ENCODE data around the gene ST7. TPM values are rescaled to one million over a fixed set of nuclear protein-coding genes. Genes with fewer than 3 reads are reported as not detected.

ST7 gene
- total and polyA plus RNA-seq, 2 of the 8 experiments (the other 6 are each of a cell fraction or from before 2014, with no cell fraction given): 16.3 to 18.0 TPM

GRCh38 chr7:116957874-116958273, 4.6 kb downstream of the ST7 start:
- Histone ChIP-seq H4K8ac (ENCODE audit: extremely low read depth, insufficient read depth, low read length) (no peak overlapping the region), H3K18ac (ENCODE audit: extremely low read depth, low read length) (no peak overlapping the region), H2AFZ (ENCODE audit: low read length) (no peak overlapping the region), H2AK5ac (ENCODE audit: low read depth, low read length) (no peak overlapping the region), H3K79me2 (ENCODE audit: control insufficient read depth in 1 of 2, insufficient read depth in 2 of 2, low read length in 2 of 2) (peaks cover 0 to 63% of the 10 kb centered on the region in 2 experiments; a peak in 2 of 4 replicates), H3K79me1 (ENCODE audit: low read depth, low read length) (peaks cover 2% of the 10 kb centered on the region; the same call in 1 of the 2 replicates), H2BK12ac (ENCODE audit: low read depth, low read length) (no peak overlapping the region), H2BK15ac (ENCODE audit: low read length) (no peak overlapping the region), H3K4me3 (ENCODE audit: extremely low read depth in 1 of 4, insufficient read depth in 2 of 4, low read depth in 3 of 4, low read length in 4 of 4) (no peak overlapping the region), H3K9ac (replicated peaks in 1 of 4; ENCODE audit: extremely low read depth in 1 of 4, low read depth in 3 of 4, low read length in 3 of 4) (no peak overlapping the region), H3K4me2 (ENCODE audit: insufficient read depth in 1 of 2, low read depth in 2 of 2, low read length in 2 of 2) (no peak overlapping the region; a peak in 1 of 4 replicates), H3K23me2 (ENCODE audit: low read depth, low read length) (peaks cover 2% of the 10 kb centered on the region), H3K9me3 (ENCODE audit: insufficient read depth in 2 of 2, low read depth in 1 of 2, low read length in 1 of 2) (no peaks in the 10 kb centered on the region), H4K20me1 (replicated peaks in 1 of 2; ENCODE audit: control insufficient read depth in 1 of 2, insufficient read depth in 2 of 2, low read length in 2 of 2) (no peaks in the 10 kb centered on the region), H2BK5ac (ENCODE audit: low read depth, low read length) (no peak overlapping the region), H2BK120ac (replicated peaks; ENCODE audit: low read depth, low read length) (no peak overlapping the region), H3K27ac (ENCODE audit: low read depth, low read length) (no peak overlapping the region), H3K4ac (replicated peaks; ENCODE audit: insufficient read length, low read depth, low read length) (no peak overlapping the region), H4K5ac (ENCODE audit: insufficient read length, low read depth, low read length) (no peak overlapping the region), H2BK20ac (ENCODE audit: low read length) (no peak overlapping the region), H3K56ac (replicated peaks; ENCODE audit: insufficient read length, low read depth, low read length) (no peak overlapping the region), H3K23ac (ENCODE audit: insufficient read length) (no peak overlapping the region), H3K27me3 (replicated peaks in 1 of 4; ENCODE audit: control insufficient read depth in 3 of 4, extremely low read depth in 1 of 4, insufficient read depth in 3 of 4, low read length in 3 of 4) (no peaks in the 10 kb centered on the region), H3K36me3 (ENCODE audit: control insufficient read depth in 2 of 4, insufficient read depth in 4 of 4, low read length in 3 of 4) (no peaks in the 10 kb centered on the region), H4K91ac (replicated peaks; ENCODE audit: insufficient read length, low read length) (no peak overlapping the region), H3K14ac (ENCODE audit: insufficient read length) (no peak overlapping the region), H3K4me1 (replicated peaks in 1 of 4; ENCODE audit: control insufficient read depth in 3 of 4, insufficient read depth in 4 of 4, low read length in 3 of 4) (peaks cover 0 to 9% (median 4%) of the 10 kb centered on the region in 4 experiments; a peak in 3 of 7 replicates)
- WGBS, 2 experiments (ENCODE audit: extremely low coverage in 1 of 2, insufficient coverage in 1 of 2, insufficient read length in 1 of 2, insufficient replicate concordance in 2 of 2, low coverage in 1 of 2, low lambda C conversion rate in 2 of 2, missing lambda C conversion rate in 1 of 2): 38% methylated on average over 2 of the region's 2 CpGs; no CpG with 5 or more reads in 1 of the 2 experiments
- CTCF ChIA-PET (ENCODE audit: partially characterized antibody): interaction anchor here (0.8 to 2.0 kb wide), 3 partner anchors 9 to 30 kb away, joined by 3 to 8 read pairs (median 4); no protein-coding TSS in a partner anchor
- POLR2A ChIA-PET (ENCODE audit: partially characterized antibody): interaction anchor here (0.6 to 1.6 kb wide), 2 partner anchors 11 to 91 kb away, joined by 3 to 6 read pairs; no protein-coding TSS in a partner anchor
- no peak for FAIRE-seq
- DNase-seq (ENCODE audit: low read depth in 1 of 2, low spot score in 2 of 2): no peak
- TF ChIP-seq JUN (IDR thresholded peaks at IDR 0.05; ENCODE audit: low read depth, low read length): no peak
- no peak for TF ChIP-seq HDAC2 (IDR thresholded peaks at IDR 0.05; ENCODE audit: borderline replicate concordance in 1 of 2, low read depth in 2 of 2, low read length in 2 of 2)
- no peak for TF ChIP-seq POLR2AphosphoS5 (IDR thresholded peaks at IDR 0.05; ENCODE audit: low read depth, low read length)
- no peak for TF ChIP-seq ZNF274 (IDR thresholded peaks at IDR 0.05; ENCODE audit: borderline replicate concordance, extremely low read depth, low read length)
- no peak for TF ChIP-seq ATF3 (IDR thresholded peaks at IDR 0.05; ENCODE audit: insufficient read depth, low read depth, low read length)
- TF ChIP-seq EGR1 (IDR thresholded peaks at IDR 0.05; ENCODE audit: borderline replicate concordance, low read depth, low read length): no peak
- TF ChIP-seq TCF12 (IDR thresholded peaks at IDR 0.05; ENCODE audit: low read depth, low read length): no peak
- TF ChIP-seq USF2 (IDR thresholded peaks at IDR 0.05; ENCODE audit: low read length): no peak
- TF ChIP-seq CBX5 (IDR thresholded peaks at IDR 0.05; ENCODE audit: low read depth, low read length): no peak

All from H1 (cell line).